WTC11 (cell line): ENCODE data around the gene SERAC1. TPM values are rescaled to one million over a fixed set of nuclear protein-coding genes. Genes with fewer than 3 reads are reported as not detected.

ENCODE experiments used
- ATAC-seq: fragments of 200-7000 bp; cut with Tn5 transposase; 2 replicates; pipeline ENCODE4 v1.10.0; 2021; ENCODE audit warnings: mild to moderate bottlenecking, moderate library complexity
- CTCF ChIA-PET: fragments of 300-600 bp; sonication (Branson Sonifier 250); formaldehyde crosslinking; loops from one replicate; lab custom pipeline; 2021; ENCODE audit warnings: antibody characterized with exemption; lab: Charles Lee
- POLR2A ChIA-PET: fragments of 350-600 bp; sonication (Branson Sonifier 250); formaldehyde crosslinking; loops from one replicate; lab custom pipeline; 2021; ENCODE audit warnings: antibody characterized with exemption; lab: Charles Lee
- DNase-seq: peaks from one replicate; pipeline ENCODE4 v3.0.0; 2021; ENCODE audit warnings: low spot score
- H3K27ac Mint-ChIP-seq: 2 replicates; pipeline ENCODE4 v1.8.0; 2021; ENCODE audit warnings: mixed read lengths
- H3K27me3 Mint-ChIP-seq: 2 replicates; pipeline ENCODE4 v1.8.0; 2021; ENCODE audit warnings: low read depth, mild to moderate bottlenecking, moderate library complexity, mixed read lengths
- H3K36me3 Mint-ChIP-seq: 2 replicates; pipeline ENCODE4 v1.8.0; 2021; ENCODE audit warnings: mixed read lengths
- H3K4me1 Mint-ChIP-seq: 2 replicates; pipeline ENCODE4 v1.8.0; 2022; ENCODE audit warnings: mixed read lengths
- H3K4me3 Mint-ChIP-seq: 2 replicates; pipeline ENCODE4 v1.8.0; 2021; ENCODE audit warnings: mild to moderate bottlenecking, moderate library complexity, mixed read lengths
- H3K9me3 Mint-ChIP-seq: 2 replicates; pipeline ENCODE4 v1.8.0; 2021; ENCODE audit warnings: mixed read lengths
- E2F1 ChIP-seq: sonication (generic); formaldehyde crosslinking; IDR thresholded peaks from 2 replicates; pipeline ENCODE4 v1.8.0; 2022; ENCODE audit warnings: mild to moderate bottlenecking, missing genetic modification reagents
- ELF4 ChIP-seq: sonication (generic); formaldehyde crosslinking; IDR thresholded peaks from 2 replicates; pipeline ENCODE4 v1.8.1; 2022; ENCODE audit warnings: low read depth, mild to moderate bottlenecking, moderate library complexity, missing genetic modification reagents
- KAT7 ChIP-seq: sonication (generic); formaldehyde crosslinking; IDR thresholded peaks from 2 replicates; pipeline ENCODE4 v1.8.1; 2023; ENCODE audit warnings: missing genetic modification reagents, mild to moderate bottlenecking, borderline replicate concordance
- NR1H2 ChIP-seq: sonication (generic); formaldehyde crosslinking; IDR thresholded peaks from 2 replicates; pipeline ENCODE4 v1.9.0; 2021; ENCODE audit warnings: mild to moderate bottlenecking, moderate library complexity, missing genetic modification reagents
- SMAD4 ChIP-seq: sonication (generic); formaldehyde crosslinking; IDR thresholded peaks from 2 replicates; pipeline ENCODE4 v1.8.0; 2022; ENCODE audit warnings: mild to moderate bottlenecking, missing genetic modification reagents
- TEAD1 ChIP-seq: sonication (generic); formaldehyde crosslinking; IDR thresholded peaks from 2 replicates; pipeline ENCODE4 v1.8.0; 2022; ENCODE audit warnings: mild to moderate bottlenecking, missing genetic modification reagents
- ZNF281 ChIP-seq: sonication (generic); formaldehyde crosslinking; IDR thresholded peaks from 2 replicates; pipeline ENCODE4 v1.8.0; 2023; ENCODE audit warnings: mild to moderate bottlenecking, missing genetic modification reagents
- ZNF416 ChIP-seq: fragments of 250-450 bp; sonication (Bioruptor Pico); IDR thresholded peaks from 2 replicates; pipeline ENCODE4 v1.9.0; 2021; ENCODE audit warnings: mild to moderate bottlenecking, inconsistent platforms
- ZNF425 ChIP-seq: fragments of 250-450 bp; sonication (Bioruptor Pico); conservative IDR thresholded peaks from 2 replicates; pipeline ENCODE4 v1.9.0; 2021; ENCODE audit warnings: mild to moderate bottlenecking
- total RNA-seq: library from RNA; stranded (reverse); gene quantifications from 3 replicates; pipeline ENCODE4 v1.2.3, GENCODE V29; 2021
- TF ChIP-seq, protein P1 (sequence below): fragments of 250-450 bp; sonication (Bioruptor Pico); IDR thresholded peaks from 2 replicates; pipeline ENCODE4 v1.9.0; 2021; ENCODE audit warnings: mild to moderate bottlenecking
- TF ChIP-seq, protein P2 (sequence below): sonication (generic); formaldehyde crosslinking; IDR thresholded peaks from 2 replicates; pipeline ENCODE4 v1.8.0; 2022; ENCODE audit warnings: mild to moderate bottlenecking, missing genetic modification reagents
- TF ChIP-seq, protein P3 (sequence below): sonication (generic); formaldehyde crosslinking; IDR thresholded peaks from 2 replicates; pipeline ENCODE4 v1.8.0; 2022; ENCODE audit warnings: mild to moderate bottlenecking, missing genetic modification reagents
- TF ChIP-seq, protein P4 (sequence below): sonication (generic); formaldehyde crosslinking; IDR thresholded peaks from 2 replicates; pipeline ENCODE4 v1.8.0; 2022; ENCODE audit warnings: missing genetic modification reagents

SERAC1 gene
- total RNA-seq, 1 experiment from 2014 or later = 14.1 TPM

GRCh38 chr6:158121335-158121734 lies 46.7 kb downstream of the SERAC1 start (continued):
- TF ChIP-seq, protein P1, sequence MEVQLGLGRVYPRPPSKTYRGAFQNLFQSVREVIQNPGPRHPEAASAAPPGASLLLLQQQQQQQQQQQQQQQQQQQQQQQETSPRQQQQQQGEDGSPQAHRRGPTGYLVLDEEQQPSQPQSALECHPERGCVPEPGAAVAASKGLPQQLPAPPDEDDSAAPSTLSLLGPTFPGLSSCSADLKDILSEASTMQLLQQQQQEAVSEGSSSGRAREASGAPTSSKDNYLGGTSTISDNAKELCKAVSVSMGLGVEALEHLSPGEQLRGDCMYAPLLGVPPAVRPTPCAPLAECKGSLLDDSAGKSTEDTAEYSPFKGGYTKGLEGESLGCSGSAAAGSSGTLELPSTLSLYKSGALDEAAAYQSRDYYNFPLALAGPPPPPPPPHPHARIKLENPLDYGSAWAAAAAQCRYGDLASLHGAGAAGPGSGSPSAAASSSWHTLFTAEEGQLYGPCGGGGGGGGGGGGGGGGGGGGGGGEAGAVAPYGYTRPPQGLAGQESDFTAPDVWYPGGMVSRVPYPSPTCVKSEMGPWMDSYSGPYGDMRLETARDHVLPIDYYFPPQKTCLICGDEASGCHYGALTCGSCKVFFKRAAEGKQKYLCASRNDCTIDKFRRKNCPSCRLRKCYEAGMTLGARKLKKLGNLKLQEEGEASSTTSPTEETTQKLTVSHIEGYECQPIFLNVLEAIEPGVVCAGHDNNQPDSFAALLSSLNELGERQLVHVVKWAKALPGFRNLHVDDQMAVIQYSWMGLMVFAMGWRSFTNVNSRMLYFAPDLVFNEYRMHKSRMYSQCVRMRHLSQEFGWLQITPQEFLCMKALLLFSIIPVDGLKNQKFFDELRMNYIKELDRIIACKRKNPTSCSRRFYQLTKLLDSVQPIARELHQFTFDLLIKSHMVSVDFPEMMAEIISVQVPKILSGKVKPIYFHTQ (CRISPR knock-in tag) = no peak
- TF ChIP-seq, protein P2, sequence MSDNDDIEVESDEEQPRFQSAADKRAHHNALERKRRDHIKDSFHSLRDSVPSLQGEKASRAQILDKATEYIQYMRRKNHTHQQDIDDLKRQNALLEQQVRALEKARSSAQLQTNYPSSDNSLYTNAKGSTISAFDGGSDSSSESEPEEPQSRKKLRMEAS (CRISPR knock-in tag) = no peak

DNA sequence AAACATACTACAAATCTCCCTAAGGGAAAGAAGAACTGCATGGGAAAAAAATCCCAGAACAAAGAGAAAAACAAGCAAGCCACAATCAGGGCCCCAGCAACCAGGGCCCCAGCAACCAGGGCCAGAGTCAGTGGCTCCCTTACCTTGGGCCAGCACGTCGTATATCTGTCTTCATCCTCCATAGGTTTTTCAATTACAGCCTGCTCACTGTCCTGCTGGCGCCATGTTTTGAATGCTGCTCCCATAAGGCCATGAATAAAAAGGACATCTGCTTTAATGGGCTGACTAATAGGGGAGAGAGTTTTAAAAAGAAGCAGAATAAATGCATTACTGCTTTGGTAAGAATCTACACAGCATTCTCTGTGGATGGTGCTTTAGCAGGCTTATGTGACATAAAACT lies 49.2 kb downstream of the SERAC1 start:
- TF ChIP-seq ZNF416 (CRISPR knock-in tag) = no peak
- TF ChIP-seq, protein P3, sequence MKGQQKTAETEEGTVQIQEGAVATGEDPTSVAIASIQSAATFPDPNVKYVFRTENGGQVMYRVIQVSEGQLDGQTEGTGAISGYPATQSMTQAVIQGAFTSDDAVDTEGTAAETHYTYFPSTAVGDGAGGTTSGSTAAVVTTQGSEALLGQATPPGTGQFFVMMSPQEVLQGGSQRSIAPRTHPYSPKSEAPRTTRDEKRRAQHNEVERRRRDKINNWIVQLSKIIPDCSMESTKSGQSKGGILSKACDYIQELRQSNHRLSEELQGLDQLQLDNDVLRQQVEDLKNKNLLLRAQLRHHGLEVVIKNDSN (CRISPR knock-in tag) = no peak
- TF ChIP-seq, protein P4, sequence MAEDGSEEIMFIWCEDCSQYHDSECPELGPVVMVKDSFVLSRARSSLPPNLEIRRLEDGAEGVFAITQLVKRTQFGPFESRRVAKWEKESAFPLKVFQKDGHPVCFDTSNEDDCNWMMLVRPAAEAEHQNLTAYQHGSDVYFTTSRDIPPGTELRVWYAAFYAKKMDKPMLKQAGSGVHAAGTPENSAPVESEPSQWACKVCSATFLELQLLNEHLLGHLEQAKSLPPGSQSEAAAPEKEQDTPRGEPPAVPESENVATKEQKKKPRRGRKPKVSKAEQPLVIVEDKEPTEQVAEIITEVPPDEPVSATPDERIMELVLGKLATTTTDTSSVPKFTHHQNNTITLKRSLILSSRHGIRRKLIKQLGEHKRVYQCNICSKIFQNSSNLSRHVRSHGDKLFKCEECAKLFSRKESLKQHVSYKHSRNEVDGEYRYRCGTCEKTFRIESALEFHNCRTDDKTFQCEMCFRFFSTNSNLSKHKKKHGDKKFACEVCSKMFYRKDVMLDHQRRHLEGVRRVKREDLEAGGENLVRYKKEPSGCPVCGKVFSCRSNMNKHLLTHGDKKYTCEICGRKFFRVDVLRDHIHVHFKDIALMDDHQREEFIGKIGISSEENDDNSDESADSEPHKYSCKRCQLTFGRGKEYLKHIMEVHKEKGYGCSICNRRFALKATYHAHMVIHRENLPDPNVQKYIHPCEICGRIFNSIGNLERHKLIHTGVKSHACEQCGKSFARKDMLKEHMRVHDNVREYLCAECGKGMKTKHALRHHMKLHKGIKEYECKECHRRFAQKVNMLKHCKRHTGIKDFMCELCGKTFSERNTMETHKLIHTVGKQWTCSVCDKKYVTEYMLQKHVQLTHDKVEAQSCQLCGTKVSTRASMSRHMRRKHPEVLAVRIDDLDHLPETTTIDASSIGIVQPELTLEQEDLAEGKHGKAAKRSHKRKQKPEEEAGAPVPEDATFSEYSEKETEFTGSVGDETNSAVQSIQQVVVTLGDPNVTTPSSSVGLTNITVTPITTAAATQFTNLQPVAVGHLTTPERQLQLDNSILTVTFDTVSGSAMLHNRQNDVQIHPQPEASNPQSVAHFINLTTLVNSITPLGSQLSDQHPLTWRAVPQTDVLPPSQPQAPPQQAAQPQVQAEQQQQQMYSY (CRISPR knock-in tag) = no peak
- TF ChIP-seq KAT7 (CRISPR knock-in tag) = no peak
- no peak for TF ChIP-seq NR1H2 (CRISPR knock-in tag)
- TF ChIP-seq SMAD4 (CRISPR knock-in tag) = no peak
- no peak for TF ChIP-seq E2F1
- no peak for TF ChIP-seq ZNF281
- TF ChIP-seq ELF4 (CRISPR knock-in tag) = no peak
- no peak for TF ChIP-seq ZNF425 (CRISPR knock-in tag)
- TF ChIP-seq TEAD1 (CRISPR knock-in tag) = no peak
- Mint-ChIP-seq H3K4me1 (no peaks in the 10 kb centered on the region), H3K4me3 (no peak overlapping the region), H3K27ac (no peak overlapping the region), H3K27me3 (no peaks in the 10 kb centered on the region), H3K9me3 (no peaks in the 10 kb centered on the region), H3K36me3 (no peaks in the 10 kb centered on the region)
- ChIA-PET POLR2A (no interaction called here), CTCF (no interaction called here)
- no peak for DNase-seq
- no peak for ATAC-seq
